B cell (primary cell): Measurements from ENCODE around the gene TBC1D2. TPM values are rescaled to one million over a fixed set of nuclear protein-coding genes. Genes with fewer than 3 reads are reported as not detected.

Source experiments
- ATAC-seq: fragments of 200-7000 bp; cut with Tn5 transposase; one replicate; pipeline ENCODE4 v1.10.0; 2021; ENCODE audit warnings: low read depth, mild to moderate bottlenecking, moderate number of reproducible peaks, moderate library complexity
- CTCF ChIA-PET: fragments of 350-600 bp; sonication (Branson Sonifier 250); formaldehyde crosslinking; loops from one replicate; lab custom pipeline; 2021; ENCODE audit warnings: antibody characterized with exemption, inconsistent platforms; lab: Charles Lee
- POLR2A ChIA-PET: fragments of 350-600 bp; sonication (Branson Sonifier 250); formaldehyde crosslinking; loops from one replicate; lab custom pipeline; 2021; ENCODE audit warnings: antibody characterized with exemption; lab: Charles Lee
- DNase-seq: peaks from one replicate; pipeline ENCODE4 v3.0.0; 2013
- H2AFZ ChIP-seq: 2 replicates; pipeline ENCODE4 v1.6.1; 2012; ENCODE audit warnings: mild to moderate bottlenecking, low read depth, low read length; ENCODE audit not compliant: insufficient read depth, poor library complexity, severe bottlenecking
- H3K27ac ChIP-seq, 2 donors: 1 replicate in 1 of 2; 2 replicates in 1 of 2; pipeline ENCODE4 v1.5.1; 2012 to 2013; ENCODE audit warnings: low read length in 2 of 2, mild to moderate bottlenecking in 2 of 2, moderate library complexity in 1 of 2
- H3K27me3 ChIP-seq, 4 experiments: fragments of 200-600 bp in 1 of 4; sonication (generic) in 1 of 4; replicated peaks in 1 of 4; 1 replicate in 2 of 4; 2 replicates in 2 of 4; pipeline versions ENCODE4 v1.6.1 to v1.7.0; 2013 to 2016; ENCODE audit warnings: low read length in 3 of 4, mild to moderate bottlenecking in 2 of 4, mixed read lengths in 1 of 4, moderate library complexity in 1 of 4; ENCODE audit not compliant: insufficient read depth in 4 of 4, control insufficient read depth in 3 of 4; ENCODE audit errors: control extremely low read depth in 1 of 4
- H3K36me3 ChIP-seq, 2 experiments: replicated peaks in 1 of 2; 1 replicate in 1 of 2; 2 replicates in 1 of 2; pipeline versions ENCODE4 v1.6.1 to v1.7.1; 2013; ENCODE audit warnings: low read length in 1 of 2; ENCODE audit not compliant: insufficient read depth in 2 of 2, control insufficient read depth in 1 of 2; ENCODE audit errors: control extremely low read depth in 1 of 2, extremely low read depth in 1 of 2
- H3K4me1 ChIP-seq, 2 donors: fragments of 200-600 bp in 1 of 2; sonication (generic) in 1 of 2; 1 replicate in 1 of 2; 2 replicates in 1 of 2; pipeline versions ENCODE4 v1.5.1 to v1.6.1; 2013 to 2017; ENCODE audit warnings: low read length in 2 of 2; ENCODE audit not compliant: control insufficient read depth in 2 of 2, insufficient read depth in 2 of 2
- H3K4me2 ChIP-seq: replicated peaks from 2 replicates; pipeline ENCODE3; 2012; ENCODE audit warnings: mild to moderate bottlenecking, low read depth, low read length; ENCODE audit not compliant: poor library complexity, severe bottlenecking
- H3K4me3 ChIP-seq, 5 experiments: fragments of 200-600 bp in 1 of 5; sonication (generic) in 1 of 5; 1 replicate in 3 of 5; 2 replicates in 2 of 5; pipeline versions ENCODE4 v1.5.1 to v1.7.0; 2011 to 2016; ENCODE audit warnings: low read length in 4 of 5, mild to moderate bottlenecking in 4 of 5, low read depth in 2 of 5, control low read depth in 1 of 5, moderate library complexity in 1 of 5; ENCODE audit not compliant: insufficient read depth in 1 of 5; ENCODE audit errors: control extremely low read depth in 1 of 5, extremely low read depth in 1 of 5
- H3K79me2 ChIP-seq: fragments of 200-600 bp; sonication (generic); one replicate; pipeline ENCODE4 v1.6.0; 2016; ENCODE audit warnings: low read length; ENCODE audit not compliant: control insufficient read depth, insufficient read depth
- H3K9ac ChIP-seq: fragments of 200-600 bp; sonication (generic); 2 replicates; pipeline ENCODE4 v1.6.1; 2017; ENCODE audit warnings: mild to moderate bottlenecking, low read length, moderate library complexity
- H3K9me3 ChIP-seq, 3 donors: one replicate each; pipeline versions ENCODE4 v1.6.1 to v1.7.1; 2013; ENCODE audit warnings: low read length in 2 of 3; ENCODE audit not compliant: control insufficient read depth in 2 of 3, insufficient read depth in 1 of 3; ENCODE audit errors: control extremely low read depth in 1 of 3
- H4K20me1 ChIP-seq: 2 replicates; pipeline ENCODE4 v1.6.0; 2012; ENCODE audit warnings: mild to moderate bottlenecking, low read length; ENCODE audit not compliant: insufficient read depth, control insufficient read depth, poor library complexity, severe bottlenecking
- H3K27ac Mint-ChIP-seq: one replicate; pipeline ENCODE4 v1.8.0; 2021; ENCODE audit warnings: mixed read lengths
- H3K27me3 Mint-ChIP-seq: one replicate; pipeline ENCODE4 v1.8.0; 2021; ENCODE audit warnings: mixed read lengths
- H3K4me1 Mint-ChIP-seq: one replicate; pipeline ENCODE4 v1.8.0; 2021; ENCODE audit warnings: mixed read lengths
- H3K4me3 Mint-ChIP-seq: one replicate; pipeline ENCODE4 v1.8.0; 2021; ENCODE audit warnings: mixed read lengths
- H3K9me3 Mint-ChIP-seq: one replicate; pipeline ENCODE4 v1.8.0; 2022; ENCODE audit warnings: mixed read lengths; ENCODE audit not compliant: insufficient read depth
- EZH2 ChIP-seq: IDR thresholded peaks from 2 replicates; pipeline ENCODE4 v1.6.1; 2012; ENCODE audit warnings: borderline replicate concordance, low read depth, mild to moderate bottlenecking, moderate library complexity, low read length; ENCODE audit not compliant: insufficient read depth, poor library complexity, severe bottlenecking
- WGBS: methylation state at CpG from one replicate; pipeline ENCODE4 v1.1.5; 2013; ENCODE audit warnings: missing lambda C conversion rate; ENCODE audit not compliant: insufficient coverage; 5-methylcytosine and 5-hydroxymethylcytosine counted together
- intact Hi-C: fragments of 100-400 bp; cut with micrococcal nuclease; formaldehyde crosslinking; loops from one replicate; pipeline ENCODE4 v1.10.0; 2022
- polyA plus RNA-seq: library from polyadenylated mRNA; depleted of rRNA; stranded (reverse); fragments of >200 nt; gene quantifications from 2 replicates; pipeline ENCODE4 v1.2.3, GENCODE V29; 2012
- total RNA-seq, 2 donors: library from RNA; stranded (reverse); fragments of 120-200 nt in 1 of 2; gene quantifications; 1 replicate in 1 of 2; 2 replicates in 1 of 2; pipeline versions ENCODE4 v1.2.3 to v1.2.4, GENCODE V29; 2013 to 2022
- TF ChIP-seq, protein P1 (sequence below): fragments of 200-600 bp; IDR thresholded peaks from one replicate; pipeline ENCODE4 v1.8.0; 2022; ENCODE audit warnings: antibody characterized with exemption, mild to moderate bottlenecking

Gene TBC1D2
- total and polyA plus RNA-seq, 2 donors (not counting 1 experiment from before 2014, with no cell fraction given) = 5.0 to 5.3 TPM

DNA sequence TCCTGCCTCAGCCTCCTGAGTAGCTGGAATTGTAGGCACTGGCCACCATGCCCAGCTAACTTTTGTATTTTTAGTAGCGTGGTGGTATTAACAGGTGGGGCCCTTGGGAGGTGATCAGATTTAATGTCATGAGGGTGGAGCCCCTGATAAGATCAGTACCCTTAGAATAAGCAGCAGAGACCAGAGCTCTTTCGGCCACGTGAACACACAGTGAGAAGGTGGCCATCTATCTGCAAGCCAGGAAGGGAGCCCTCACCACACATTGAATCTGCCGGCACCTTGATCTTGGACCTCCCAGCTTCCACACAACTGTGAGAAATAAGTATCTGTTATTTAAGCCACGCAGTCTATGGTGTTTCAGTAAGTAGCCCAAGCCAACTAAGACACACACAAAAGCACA lies 22.5 kb downstream of the TBC1D2 start:
- no peaks in the 10 kb centered on the region for H3K9me3 Mint-ChIP-seq
- H3K27me3 ChIP-seq = no peaks in the 10 kb centered on the region
- H4K20me1 ChIP-seq = no peaks in the 10 kb centered on the region
- no peak overlapping the region for H3K4me3 ChIP-seq
- no peaks in the 10 kb centered on the region for H3K4me1 ChIP-seq
- no peak for TF ChIP-seq EZH2
- TF ChIP-seq, protein P1, sequence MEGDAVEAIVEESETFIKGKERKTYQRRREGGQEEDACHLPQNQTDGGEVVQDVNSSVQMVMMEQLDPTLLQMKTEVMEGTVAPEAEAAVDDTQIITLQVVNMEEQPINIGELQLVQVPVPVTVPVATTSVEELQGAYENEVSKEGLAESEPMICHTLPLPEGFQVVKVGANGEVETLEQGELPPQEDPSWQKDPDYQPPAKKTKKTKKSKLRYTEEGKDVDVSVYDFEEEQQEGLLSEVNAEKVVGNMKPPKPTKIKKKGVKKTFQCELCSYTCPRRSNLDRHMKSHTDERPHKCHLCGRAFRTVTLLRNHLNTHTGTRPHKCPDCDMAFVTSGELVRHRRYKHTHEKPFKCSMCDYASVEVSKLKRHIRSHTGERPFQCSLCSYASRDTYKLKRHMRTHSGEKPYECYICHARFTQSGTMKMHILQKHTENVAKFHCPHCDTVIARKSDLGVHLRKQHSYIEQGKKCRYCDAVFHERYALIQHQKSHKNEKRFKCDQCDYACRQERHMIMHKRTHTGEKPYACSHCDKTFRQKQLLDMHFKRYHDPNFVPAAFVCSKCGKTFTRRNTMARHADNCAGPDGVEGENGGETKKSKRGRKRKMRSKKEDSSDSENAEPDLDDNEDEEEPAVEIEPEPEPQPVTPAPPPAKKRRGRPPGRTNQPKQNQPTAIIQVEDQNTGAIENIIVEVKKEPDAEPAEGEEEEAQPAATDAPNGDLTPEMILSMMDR = no peak
- H3K4me1 Mint-ChIP-seq = peaks cover 2% of the 10 kb centered on the region
- intact Hi-C loops = no loop called here
- 100% methylated on average over 2 of the region's 5 CpGs for WGBS
- ChIA-PET POLR2A (no interaction called here), CTCF (no interaction called here)
- H3K36me3 ChIP-seq = peaks cover 0 to 10% of the 10 kb centered on the region in 2 experiments
- no peaks in the 10 kb centered on the region for H3K79me2 ChIP-seq
- no peak overlapping the region for H3K4me2 ChIP-seq
- no peak overlapping the region for H3K9ac ChIP-seq
- DNase-seq (no peak), ATAC-seq (no peak)
- H3K4me3 Mint-ChIP-seq = no peak overlapping the region
- no peak overlapping the region for H3K27ac ChIP-seq
- no peak overlapping the region for H3K27ac Mint-ChIP-seq
- H2AFZ ChIP-seq = no peak overlapping the region
- H3K27me3 Mint-ChIP-seq = no peaks in the 10 kb centered on the region
- H3K9me3 ChIP-seq = no peaks in the 10 kb centered on the region

DNA sequence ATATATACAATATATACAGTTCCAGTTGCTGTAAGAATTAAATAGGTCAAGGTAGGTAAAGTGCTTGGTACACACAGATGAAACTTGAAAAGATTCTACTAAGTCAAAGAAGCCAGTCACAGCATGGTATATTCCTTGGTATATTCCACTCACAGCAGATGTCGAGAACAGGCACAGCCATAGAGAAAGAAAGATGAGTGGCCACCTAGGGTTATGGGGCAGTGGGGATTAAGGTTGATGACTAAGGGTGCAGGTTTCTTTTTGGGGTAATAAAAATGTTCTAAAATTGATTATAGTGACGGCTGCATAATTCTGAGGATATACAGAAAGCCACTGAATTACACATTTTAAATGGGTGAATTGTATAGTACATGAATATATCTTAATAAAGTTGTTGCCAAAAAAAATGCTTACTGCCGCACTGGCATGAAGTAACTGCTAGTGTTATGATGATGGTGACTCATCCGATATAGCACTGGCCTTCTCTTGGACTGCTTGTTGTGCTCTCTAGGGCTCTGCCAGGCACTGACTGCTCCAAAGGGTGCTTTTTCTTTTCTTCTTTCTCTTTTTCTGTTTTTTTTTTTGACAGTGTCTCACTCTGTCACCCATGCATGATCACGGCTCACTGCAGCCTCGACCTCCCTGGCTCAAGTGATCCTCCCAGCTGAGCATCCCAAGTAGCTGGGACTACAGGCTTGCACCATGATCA lies 23.5 kb downstream of the TBC1D2 start:
- Histone ChIP-seq H3K79me2 (no peaks in the 10 kb centered on the region), H3K9me3 (no peaks in the 10 kb centered on the region), H3K36me3 (peaks cover 0 to 14% of the 10 kb centered on the region in 2 experiments), H3K27ac (no peak overlapping the region), H3K4me2 (no peak overlapping the region), H3K4me3 (no peak overlapping the region), H3K4me1 (no peaks in the 10 kb centered on the region), H2AFZ (no peak overlapping the region), H4K20me1 (no peaks in the 10 kb centered on the region), H3K9ac (no peak overlapping the region), H3K27me3 (no peaks in the 10 kb centered on the region)
- no peak for ATAC-seq
- intact Hi-C loops = no loop called here
- Mint-ChIP-seq H3K4me3 (no peak overlapping the region), H3K9me3 (no peaks in the 10 kb centered on the region), H3K4me1 (peaks cover 2% of the 10 kb centered on the region), H3K27ac (no peak overlapping the region), H3K27me3 (no peaks in the 10 kb centered on the region)
- ChIA-PET CTCF (no interaction called here), POLR2A (no interaction called here)
- DNase-seq = no peak
- TF ChIP-seq, protein P1 = no peak
- TF ChIP-seq EZH2 = no peak
- WGBS = 74% methylated on average over 4 of the region's 6 CpGs
